ENCODE results near the gene ECHDC1. TPM values are rescaled to one million over a fixed set of nuclear protein-coding genes. Genes with fewer than 3 reads are reported as not detected.

The ECHDC1 gene
- total and polyA plus RNA-seq, 2 of the 4 experiments (the other 2 are of a cell fraction) = 33.1 to 40.3 TPM

GRCh38 chr6:127291495-127291894, 51.9 kb downstream of the ECHDC1 start:
- Histone ChIP-seq H3K36me3 (ENCODE audit: control insufficient read depth, insufficient read depth, low read length) (peaks cover 19% of the 10 kb centered on the region), H3K79me1 (ENCODE audit: low read depth in 1 of 2, low read length in 2 of 2) (peaks cover 15 to 43% of the 10 kb centered on the region in 2 experiments), H3K4me1 (ENCODE audit: control insufficient read depth, insufficient read depth, low read length) (no peaks in the 10 kb centered on the region; the same call in 1 of the 2 replicates), H2AK9ac (replicated peaks; ENCODE audit: low read depth, low read length, poor library complexity) (no peak overlapping the region), H3K4me3 (ENCODE audit: insufficient read depth, low read depth, low read length) (no peak overlapping the region), H2BK120ac (ENCODE audit: low read depth, low read length) (no peak overlapping the region), H4K5ac (ENCODE audit: low read depth, low read length) (no peak overlapping the region), H3K9ac (ENCODE audit: low read depth, low read length) (no peak overlapping the region), H3K27ac (ENCODE audit: insufficient read depth, low read length) (no peak overlapping the region), H3K9me1 (ENCODE audit: insufficient read depth, low read length) (0 out of 2 replicates have a peak, but pooled peaks cover 9% of the 10 kb centered on the region), H2BK15ac (ENCODE audit: low read depth, low read length) (no peak overlapping the region), H3K56ac (ENCODE audit: extremely low read depth, insufficient read depth, low read length) (no peak overlapping the region), H3K4ac (ENCODE audit: low read depth, low read length) (no peak overlapping the region), H3K9me3 (ENCODE audit: control insufficient read depth, insufficient read depth, low read length) (no peaks in the 10 kb centered on the region), H3K14ac (replicated peaks; ENCODE audit: low read depth, low read length) (no peak overlapping the region), H4K91ac (ENCODE audit: insufficient read depth, low read depth, low read length) (no peak overlapping the region), H3K27me3 (ENCODE audit: control insufficient read depth, insufficient read depth, low read length) (no peaks in the 10 kb centered on the region), H2AK5ac (ENCODE audit: low read depth, low read length) (no peak overlapping the region), H4K8ac (ENCODE audit: low read depth in 2 of 2, low read length in 2 of 2) (no peak overlapping the region), H2BK20ac (ENCODE audit: low read depth, low read length) (no peak overlapping the region), H2AFZ (replicated peaks; ENCODE audit: low read length, poor library complexity) (no peak overlapping the region), H4K20me1 (ENCODE audit: insufficient read depth, low read length) (peaks cover 21% of the 10 kb centered on the region), H2BK5ac (ENCODE audit: low read depth, low read length, poor library complexity, severe bottlenecking) (no peak overlapping the region), H3K23ac (ENCODE audit: low read depth, low read length) (no peak overlapping the region), H3K4me2 (ENCODE audit: low read depth, low read length) (no peak overlapping the region), H3K18ac (ENCODE audit: low read depth, low read length) (no peak overlapping the region)
- in situ Hi-C loops (cut with MboI; ENCODE audit: low sequenced_read_pairs) = no loop called here
- intact Hi-C loops (cut with micrococcal nuclease) = no loop called here
- WGBS, 2 experiments (ENCODE audit: extremely low coverage in 2 of 2, insufficient read length in 1 of 2) = no CpG with 5 or more reads among the region's 5 CpGs
- no TSS peak for BruUV-seq (replicated peaks)
- no peak for DNase-seq
- no peak for ATAC-seq (ENCODE audit: low read depth)
- dilution Hi-C loops (cut with HindIII; ENCODE audit: low sequenced_read_pairs, unreplicated experiment) = no loop called here
- CTCF ChIA-PET = interaction anchor here (0.8 kb wide), 1 partner anchor 9 kb away, joined by 3 read pairs; no protein-coding TSS in a partner anchor
- POLR2A ChIA-PET (ENCODE audit: unreplicated experiment) = interaction anchor here (0.6 kb wide), 1 partner anchor 161 kb away, joined by 7 read pairs; no protein-coding TSS in a partner anchor
- TF ChIP-seq NFE2L2 (IDR thresholded peaks at IDR 0.05; ENCODE audit: low read depth, low read length) (no peak), POLR2A (IDR thresholded peaks at IDR 0.05; ENCODE audit: low read depth, low read length) (no peak), USF2 (IDR thresholded peaks at IDR 0.05; ENCODE audit: low read depth, low read length) (no peak), CHD1 (IDR thresholded peaks at IDR 0.05; ENCODE audit: low read depth, low read length) (no peak), RAD21 (IDR thresholded peaks at IDR 0.05; ENCODE audit: low read length) (no peak), RCOR1 (IDR thresholded peaks at IDR 0.05; ENCODE audit: insufficient replicate concordance, low read length) (no peak), FOS (IDR thresholded peaks at IDR 0.05; ENCODE audit: low read depth, low read length) (no peak), SMC3 (IDR thresholded peaks at IDR 0.05; ENCODE audit: low read depth, low read length) (no peak), RFX5 (IDR thresholded peaks at IDR 0.05; ENCODE audit: low read depth, low read length) (no peak), MAFK (IDR thresholded peaks at IDR 0.05; ENCODE audit: low read depth, low read length) (no peak), CTCF (conservative IDR thresholded peaks at IDR 0.05; ENCODE audit: low read depth, low read length) (no peak), CEBPB (IDR thresholded peaks at IDR 0.05; ENCODE audit: low read depth, low read length) (no peak), BHLHE40 (IDR thresholded peaks at IDR 0.05; ENCODE audit: low read depth, low read length) (no peak), MAZ (IDR thresholded peaks at IDR 0.05; ENCODE audit: borderline replicate concordance, low read depth, low read length) (no peak), MXI1 (IDR thresholded peaks at IDR 0.05; ENCODE audit: borderline replicate concordance, low read depth, low read length) (no peak), ELK1 (IDR thresholded peaks at IDR 0.05; ENCODE audit: borderline replicate concordance, low read depth, low read length) (no peak)

All from IMR-90 (cell line).